ENCODE results near the gene KLHL7. TPM values are rescaled to one million over a fixed set of nuclear protein-coding genes. Genes with fewer than 3 reads are reported as not detected.

The KLHL7 gene
- total RNA-seq, 1 experiment from 2014 or later = 43.8 TPM

- Histone ChIP-seq H3K27me3 (replicated peaks; ENCODE audit: insufficient read depth, low read depth, low read length, poor library complexity) (no peaks in the 10 kb centered on the region), H3K4me3 (ENCODE audit: low read depth, low read length, poor library complexity, severe bottlenecking) (no peak overlapping the region), H3K36me3 (ENCODE audit: insufficient read depth, low read length, poor library complexity, severe bottlenecking) (no peaks in the 10 kb centered on the region), H3K27ac (ENCODE audit: low read depth, low read length, poor library complexity, severe bottlenecking) (no peak overlapping the region), H3K9me3 (ENCODE audit: low read depth, low read length, poor library complexity, severe bottlenecking) (no peaks in the 10 kb centered on the region), H3K4me1 (ENCODE audit: insufficient read depth, low read length, poor library complexity, severe bottlenecking) (no peaks in the 10 kb centered on the region)
- intact Hi-C loops (cut with micrococcal nuclease; ENCODE audit: unreplicated experiment) = no loop called here
- no peak for DNase-seq (ENCODE audit: low spot score)
- TF ChIP-seq EZH2 (IDR thresholded peaks at IDR 0.05; ENCODE audit: borderline replicate concordance, low read depth, low read length, poor library complexity, severe bottlenecking) (no peak), CTCF (conservative IDR thresholded peaks at IDR 0.05; ENCODE audit: low read depth, low read length) (no peak)
- no TSS peak for BruUV-seq (replicated peaks)
- CTCF ChIA-PET = no interaction called here
- POLR2A ChIA-PET (ENCODE audit: low non-redundant PET) = no interaction called here
These were observed 108.2 kb downstream of the KLHL7 start for GRCh38 chr7:23213755-23214154.

GRCh38 chr7:23214423-23214822 lies 108.8 kb downstream of the KLHL7 start:
- no peak overlapping the region for H3K27ac ChIP-seq (ENCODE audit: low read depth, low read length, poor library complexity, severe bottlenecking)
- no TSS peak for BruUV-seq (replicated peaks)
- POLR2A ChIA-PET (ENCODE audit: low non-redundant PET) = no interaction called here
- DNase-seq (ENCODE audit: low spot score) = no peak
- no peak overlapping the region for H3K4me3 ChIP-seq (ENCODE audit: low read depth, low read length, poor library complexity, severe bottlenecking)
- no peaks in the 10 kb centered on the region for H3K36me3 ChIP-seq (ENCODE audit: insufficient read depth, low read length, poor library complexity, severe bottlenecking)
- no peaks in the 10 kb centered on the region for H3K27me3 ChIP-seq (replicated peaks; ENCODE audit: insufficient read depth, low read depth, low read length, poor library complexity)
- CTCF ChIA-PET = no interaction called here
- no peaks in the 10 kb centered on the region for H3K9me3 ChIP-seq (ENCODE audit: low read depth, low read length, poor library complexity, severe bottlenecking)
- H3K4me1 ChIP-seq (ENCODE audit: insufficient read depth, low read length, poor library complexity, severe bottlenecking) = no peaks in the 10 kb centered on the region
- intact Hi-C loops (cut with micrococcal nuclease; ENCODE audit: unreplicated experiment) = no loop called here
- TF ChIP-seq CTCF (conservative IDR thresholded peaks at IDR 0.05; ENCODE audit: low read depth, low read length) (no peak), EZH2 (IDR thresholded peaks at IDR 0.05; ENCODE audit: borderline replicate concordance, low read depth, low read length, poor library complexity, severe bottlenecking) (no peak)

GRCh38 chr7:23214938-23215337 lies 109.4 kb downstream of the KLHL7 start:
- ChIA-PET CTCF (no interaction called here), POLR2A (ENCODE audit: low non-redundant PET) (interaction anchor here (0.6 kb wide), 1 partner anchor 296 kb away, joined by 6 read pairs; no protein-coding TSS in a partner anchor)
- Histone ChIP-seq H3K9me3 (ENCODE audit: low read depth, low read length, poor library complexity, severe bottlenecking) (no peaks in the 10 kb centered on the region), H3K27ac (ENCODE audit: low read depth, low read length, poor library complexity, severe bottlenecking) (no peak overlapping the region), H3K4me3 (ENCODE audit: low read depth, low read length, poor library complexity, severe bottlenecking) (no peak overlapping the region), H3K27me3 (replicated peaks; ENCODE audit: insufficient read depth, low read depth, low read length, poor library complexity) (no peaks in the 10 kb centered on the region), H3K36me3 (ENCODE audit: insufficient read depth, low read length, poor library complexity, severe bottlenecking) (no peaks in the 10 kb centered on the region), H3K4me1 (ENCODE audit: insufficient read depth, low read length, poor library complexity, severe bottlenecking) (no peaks in the 10 kb centered on the region)
- no peak for DNase-seq (ENCODE audit: low spot score)
- intact Hi-C loops (cut with micrococcal nuclease; ENCODE audit: unreplicated experiment) = no loop called here
- TF ChIP-seq CTCF (conservative IDR thresholded peaks at IDR 0.05; ENCODE audit: low read depth, low read length) = no peak
- no peak for TF ChIP-seq EZH2 (IDR thresholded peaks at IDR 0.05; ENCODE audit: borderline replicate concordance, low read depth, low read length, poor library complexity, severe bottlenecking)
- BruUV-seq (replicated peaks) = no TSS peak
